HepG2 (cell line): ENCODE results near the gene SERPINA6. TPM values are rescaled to one million over a fixed set of nuclear protein-coding genes. Genes with fewer than 3 reads are reported as not detected.
"Not testable (repeated sequence)": the region's sequence is repeated elsewhere in the genome, so short reads cannot be mapped to it uniquely, and the experiment has no call there.

ENCODE experiments used
- BHLHE40 ChIP-seq: IDR thresholded peaks from 2 replicates; pipeline ENCODE4 v1.6.1; 2011; ENCODE audit warnings: low read length, improper control_type of control experiment
- FOXP1 ChIP-seq, 2 experiments: fragments of 450-650 bp in 1 of 2; IDR thresholded peaks; 2 replicates each; pipeline ENCODE4 v1.6.1; 2017 to 2018; ENCODE audit warnings: antibody characterized with exemption in 1 of 2
- HOMEZ ChIP-seq: IDR thresholded peaks from 2 replicates; pipeline ENCODE4 v1.6.1; 2016; ENCODE audit warnings: low read depth
- KMT2B ChIP-seq: IDR thresholded peaks from 2 replicates; pipeline ENCODE4 v1.6.1; 2016; ENCODE audit warnings: missing genetic modification reagents, missing compliant biosample characterization
- MAX ChIP-seq: IDR thresholded peaks from 2 replicates; pipeline ENCODE4 v1.6.1; 2012; ENCODE audit warnings: inconsistent platforms
- NCOR1 ChIP-seq: fragments of 200-600 bp; sonication (generic); IDR thresholded peaks from 2 replicates; pipeline ENCODE4 v1.7.0; 2017; ENCODE audit warnings: antibody characterized with exemption, low read length, borderline replicate concordance
- NR2F6 ChIP-seq, 2 experiments: IDR thresholded peaks; 2 replicates each; pipeline ENCODE4 v1.6.1; 2016; ENCODE audit warnings: antibody characterized with exemption in 1 of 2, mild to moderate bottlenecking in 1 of 2
- PITX1 ChIP-seq: sonication (generic); formaldehyde crosslinking; IDR thresholded peaks from 2 replicates; pipeline ENCODE4 v1.5.1; 2020; ENCODE audit warnings: mild to moderate bottlenecking, missing genetic modification reagents
- POGZ ChIP-seq: sonication (generic); formaldehyde crosslinking; IDR thresholded peaks from 2 replicates; pipeline ENCODE4 v1.4.0; 2020; ENCODE audit warnings: mild to moderate bottlenecking, missing genetic modification reagents
- RXRB ChIP-seq: IDR thresholded peaks from 2 replicates; pipeline ENCODE4 v1.6.1; 2016; ENCODE audit warnings: borderline replicate concordance, missing genetic modification reagents, missing compliant biosample characterization
- SAP130 ChIP-seq: IDR thresholded peaks from 2 replicates; pipeline ENCODE4 v1.6.1; 2016; ENCODE audit warnings: low read depth
- SIX1 ChIP-seq: sonication (generic); formaldehyde crosslinking; IDR thresholded peaks from 2 replicates; pipeline ENCODE4 v1.4.0; 2020; ENCODE audit warnings: missing genetic modification reagents, borderline replicate concordance
- SMAD3 ChIP-seq: sonication (generic); formaldehyde crosslinking; IDR thresholded peaks from 2 replicates; pipeline ENCODE4 v1.4.0; 2020; ENCODE audit warnings: missing genetic modification reagents
- SPEN ChIP-seq: sonication (generic); formaldehyde crosslinking; IDR thresholded peaks from 2 replicates; pipeline ENCODE4 v1.5.1; 2020; ENCODE audit warnings: low read depth, mild to moderate bottlenecking, missing genetic modification reagents
- ZNF124 ChIP-seq: sonication (generic); formaldehyde crosslinking; IDR thresholded peaks from 2 replicates; pipeline ENCODE4 v1.4.0; 2020; ENCODE audit warnings: missing genetic modification reagents
- ZNF264 ChIP-seq: sonication (generic); formaldehyde crosslinking; IDR thresholded peaks from 2 replicates; pipeline ENCODE4 v1.4.0; 2020; ENCODE audit warnings: missing genetic modification reagents
- ZNF451 ChIP-seq: sonication (generic); formaldehyde crosslinking; IDR thresholded peaks from 2 replicates; pipeline ENCODE4 v1.5.0; 2020; ENCODE audit warnings: mild to moderate bottlenecking, missing genetic modification reagents
- polyA plus RNA-seq, 8 experiments: library from polyadenylated mRNA; depleted of rRNA in 3 of 8; stranded (reverse) in 7 of 8; unstranded in 1 of 8; fragments of >200 nt; fragmentation: Illumina TruSeq in 4 of 8; extraction: Trizol in 4 of 8; gene quantifications; 2 replicates each; pipeline versions ENCODE4 v1.2.1 to v1.2.3, GENCODE V29; 2011 to 2016; ENCODE audit warnings: low read depth in 4 of 8, missing spikeins in 1 of 8, mixed read lengths in 1 of 8; ENCODE audit not compliant: insufficient read depth in 1 of 8
- total RNA-seq, 5 experiments: library from RNA; depleted of rRNA; stranded (reverse); fragments of >200 nt; fragmentation: Illumina TruSeq; extraction: Trizol; gene quantifications; 2 replicates each; pipeline ENCODE4 v1.2.3, GENCODE V29; 2016; ENCODE audit warnings: low read depth in 1 of 5
- TF ChIP-seq, protein P1 (sequence below): sonication (generic); formaldehyde crosslinking; IDR thresholded peaks from 2 replicates; pipeline ENCODE4 v1.8.0; 2022; ENCODE audit warnings: missing genetic modification reagents, mild to moderate bottlenecking, inconsistent platforms, borderline replicate concordance
- TF ChIP-seq, protein P2 (sequence below): sonication (generic); formaldehyde crosslinking; conservative IDR thresholded peaks from 2 replicates; pipeline ENCODE4 v1.4.0; 2020; ENCODE audit warnings: mild to moderate bottlenecking, missing genetic modification reagents, moderate library complexity
- TF ChIP-seq, protein P3 (sequence below): IDR thresholded peaks from 2 replicates; pipeline ENCODE4 v1.6.1; 2016; ENCODE audit warnings: low read depth, borderline replicate concordance

The SERPINA6 gene
- total and polyA plus RNA-seq, 2 of the 13 experiments (the other 11 are each of a cell fraction or from before 2014, with no cell fraction given): 260 to 333 TPM

DNA sequence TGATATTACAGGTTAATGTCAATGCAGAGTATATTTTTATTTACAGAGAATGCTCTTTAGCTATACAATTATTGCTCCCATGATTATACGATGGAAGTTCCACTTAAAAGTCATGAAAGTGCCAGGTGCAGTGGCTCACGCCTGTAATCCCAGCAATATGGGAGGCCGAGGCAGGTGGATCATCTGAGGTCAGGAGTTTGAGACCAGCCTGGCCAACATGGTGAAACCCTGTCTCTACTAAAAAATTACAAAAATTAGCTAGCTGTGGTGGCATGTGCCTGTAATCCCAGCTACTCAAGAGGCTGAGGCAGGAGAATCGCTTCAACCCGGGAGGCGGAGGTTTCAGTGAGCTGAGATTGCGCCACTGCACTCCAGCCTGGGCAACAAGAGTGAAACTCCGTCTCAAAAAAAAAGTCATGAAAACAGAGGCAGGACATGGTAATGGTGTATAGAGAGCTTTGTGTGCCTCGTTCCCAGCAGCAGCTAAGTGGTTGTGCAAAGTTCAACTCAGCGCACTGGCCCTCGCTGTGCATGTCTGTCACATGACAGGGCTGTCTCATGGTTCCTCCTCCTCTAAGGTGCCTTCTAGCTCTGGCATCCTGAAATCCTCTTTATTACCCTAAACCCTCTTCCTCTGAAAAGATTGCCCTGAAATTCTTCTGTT is 46.1 kb downstream of the SERPINA6 start (continued):
- TF ChIP-seq, protein P1, sequence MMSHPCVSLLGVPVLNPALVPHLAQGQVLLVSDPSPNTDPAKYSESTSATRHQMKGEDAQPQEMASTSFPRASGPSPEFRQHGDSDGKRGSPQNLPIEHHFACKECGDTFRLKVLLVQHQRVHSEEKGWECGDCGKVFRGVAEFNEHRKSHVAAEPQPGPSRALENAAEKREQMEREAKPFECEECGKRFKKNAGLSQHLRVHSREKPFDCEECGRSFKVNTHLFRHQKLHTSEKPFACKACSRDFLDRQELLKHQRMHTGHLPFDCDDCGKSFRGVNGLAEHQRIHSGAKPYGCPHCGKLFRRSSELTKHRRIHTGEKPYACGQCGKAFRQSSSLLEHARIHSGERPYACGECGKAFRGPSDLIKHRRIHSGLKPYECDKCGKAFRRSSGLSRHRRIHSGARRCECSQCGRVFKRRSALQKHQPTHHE (CRISPR knock-in tag): 0 out of 2 replicates have a peak, but pooled peaks have one; percentile 31
- TF ChIP-seq FOXP1, NR2F6 (IDR thresholded peaks at IDR 0.05): not testable (repeated sequence)
- TF ChIP-seq FOXP1 (CRISPR knock-in tag; IDR thresholded peaks at IDR 0.05) (0 out of 2 replicates have a peak, but pooled peaks have one; percentile 39), KMT2B (peak; percentile 84), MAX (peak; percentile 87), BHLHE40 (peak; percentile 29), HOMEZ (CRISPR knock-in tag) (peak; percentile 98), NR2F6 (CRISPR knock-in tag; IDR thresholded peaks at IDR 0.05) (peak; percentile 64), ZNF451 (CRISPR knock-in tag) (0 out of 2 replicates have a peak, but pooled peaks have one; percentile 35), ZNF124 (CRISPR knock-in tag) (peak; percentile 80; the same call in 1 of the 2 replicates), SMAD3 (CRISPR knock-in tag) (peak; percentile 73; the same call in 1 of the 2 replicates), SIX1 (peak; percentile 40; the same call in 1 of the 2 replicates), POGZ (CRISPR knock-in tag) (peak; percentile 93), NCOR1 (peak; percentile 65; the same call in 1 of the 2 replicates), RXRB (CRISPR knock-in tag) (peak; percentile 69), ZNF264 (CRISPR knock-in tag) (peak; percentile 89; the same call in 1 of the 2 replicates), PITX1 (CRISPR knock-in tag) (peak; percentile 80), SPEN (CRISPR knock-in tag) (peak; percentile 89; the same call in 1 of the 2 replicates), SAP130 (CRISPR knock-in tag) (peak; percentile 88)
- TF ChIP-seq, protein P2, sequence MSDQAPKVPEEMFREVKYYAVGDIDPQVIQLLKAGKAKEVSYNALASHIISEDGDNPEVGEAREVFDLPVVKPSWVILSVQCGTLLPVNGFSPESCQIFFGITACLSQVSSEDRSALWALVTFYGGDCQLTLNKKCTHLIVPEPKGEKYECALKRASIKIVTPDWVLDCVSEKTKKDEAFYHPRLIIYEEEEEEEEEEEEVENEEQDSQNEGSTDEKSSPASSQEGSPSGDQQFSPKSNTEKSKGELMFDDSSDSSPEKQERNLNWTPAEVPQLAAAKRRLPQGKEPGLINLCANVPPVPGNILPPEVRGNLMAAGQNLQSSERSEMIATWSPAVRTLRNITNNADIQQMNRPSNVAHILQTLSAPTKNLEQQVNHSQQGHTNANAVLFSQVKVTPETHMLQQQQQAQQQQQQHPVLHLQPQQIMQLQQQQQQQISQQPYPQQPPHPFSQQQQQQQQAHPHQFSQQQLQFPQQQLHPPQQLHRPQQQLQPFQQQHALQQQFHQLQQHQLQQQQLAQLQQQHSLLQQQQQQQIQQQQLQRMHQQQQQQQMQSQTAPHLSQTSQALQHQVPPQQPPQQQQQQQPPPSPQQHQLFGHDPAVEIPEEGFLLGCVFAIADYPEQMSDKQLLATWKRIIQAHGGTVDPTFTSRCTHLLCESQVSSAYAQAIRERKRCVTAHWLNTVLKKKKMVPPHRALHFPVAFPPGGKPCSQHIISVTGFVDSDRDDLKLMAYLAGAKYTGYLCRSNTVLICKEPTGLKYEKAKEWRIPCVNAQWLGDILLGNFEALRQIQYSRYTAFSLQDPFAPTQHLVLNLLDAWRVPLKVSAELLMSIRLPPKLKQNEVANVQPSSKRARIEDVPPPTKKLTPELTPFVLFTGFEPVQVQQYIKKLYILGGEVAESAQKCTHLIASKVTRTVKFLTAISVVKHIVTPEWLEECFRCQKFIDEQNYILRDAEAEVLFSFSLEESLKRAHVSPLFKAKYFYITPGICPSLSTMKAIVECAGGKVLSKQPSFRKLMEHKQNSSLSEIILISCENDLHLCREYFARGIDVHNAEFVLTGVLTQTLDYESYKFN: peak; percentile 89
- TF ChIP-seq, protein P3, sequence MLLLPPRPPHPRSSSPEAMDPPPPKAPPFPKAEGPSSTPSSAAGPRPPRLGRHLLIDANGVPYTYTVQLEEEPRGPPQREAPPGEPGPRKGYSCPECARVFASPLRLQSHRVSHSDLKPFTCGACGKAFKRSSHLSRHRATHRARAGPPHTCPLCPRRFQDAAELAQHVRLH (CRISPR knock-in tag): peak; percentile 72; the same call in 1 of the 2 replicates
